Measurements from ENCODE around the gene NEU4.

- TF ChIP-seq CTCF (IDR thresholded peaks at IDR 0.05 in 8 of 11, conservative IDR thresholded peaks at IDR 0.05 in 3 of 11): no peak
- TF ChIP-seq POLR2AphosphoS5 (IDR thresholded peaks at IDR 0.05): no peak
- TF ChIP-seq POLR2A (IDR thresholded peaks at IDR 0.05): no peak
Measured at GRCh38 chr2:241772063-241772499, 36.9 kb upstream of the NEU4 start.

All from spleen (tissue), 7 donors.